HuH-7.5 (cell line): ENCODE results near the gene ZRANB1.

Experiments used
- DNase-seq: peaks from one replicate; pipeline ENCODE4 v3.0.0; 2011; ENCODE audit warnings: low spot score

The ZRANB1 gene

GRCh38 chr10:124993736-124994451, 52.0 kb downstream of the ZRANB1 start:
- no peak for DNase-seq

GRCh38 chr10:124994573-124995473, 52.9 kb downstream of the ZRANB1 start:
- DNase-seq = no peak

GRCh38 chr10:124995605-124996004, 53.7 kb downstream of the ZRANB1 start:
- DNase-seq = no peak

- DNase-seq = no peak
These were observed 54.4 kb downstream of the ZRANB1 start for GRCh38 chr10:124996127-124996853.

GRCh38 chr10:124996854-124997215, 54.9 kb downstream of the ZRANB1 start:
- no peak for DNase-seq

- no peak for DNase-seq
These were observed 55.4 kb downstream of the ZRANB1 start for GRCh38 chr10:124997306-124997705.

- no peak for DNase-seq
These were observed 56.1 kb downstream of the ZRANB1 start for GRCh38 chr10:124997771-124998623.

- DNase-seq = no peak
These were observed 56.8 kb downstream of the ZRANB1 start for GRCh38 chr10:124998624-124999291.

- no peak for DNase-seq
These were observed 57.8 kb downstream of the ZRANB1 start for GRCh38 chr10:124999433-125000365.

GRCh38 chr10:125000366-125001312, 58.7 kb downstream of the ZRANB1 start:
- DNase-seq = no peak

GRCh38 chr10:125001313-125002046, 59.6 kb downstream of the ZRANB1 start:
- DNase-seq = no peak

- DNase-seq = no peak
These were observed 60.1 kb downstream of the ZRANB1 start for GRCh38 chr10:125002047-125002422.

GRCh38 chr10:125002423-125003145, 60.7 kb downstream of the ZRANB1 start:
- no peak for DNase-seq

- no peak for DNase-seq
These were observed 61.4 kb downstream of the ZRANB1 start for GRCh38 chr10:125003146-125003900.

- no peak for DNase-seq
These were observed 62.1 kb downstream of the ZRANB1 start for GRCh38 chr10:125003901-125004467.

GRCh38 chr10:125004571-125005311, 62.8 kb downstream of the ZRANB1 start:
- no peak for DNase-seq
